Measurements from ENCODE around the gene SLC2A8.

The SLC2A8 gene

GRCh38 chr9:127396808-127397645 lies at the start of gene SLC2A8:
TSS of gene SLC2A8 (plus strand) at chr9:127397169. CDS start at chr9:127397231, 62 bp downstream.
- peak; percentile 28 to 35 (median 32) for DNase-seq

GRCh38 chr9:127347831-127348776 lies 48.9 kb upstream of the SLC2A8 start:
- no peak for DNase-seq

- no peak for DNase-seq
These were observed 47.4 kb upstream of the SLC2A8 start for GRCh38 chr9:127349483-127350113.

- DNase-seq, result no peak
These were observed 45.5 kb upstream of the SLC2A8 start for GRCh38 chr9:127351182-127352166.

- no peak for DNase-seq
These were observed 43.1 kb upstream of the SLC2A8 start for GRCh38 chr9:127353882-127354281.

- no peak for DNase-seq
These were observed 40.1 kb upstream of the SLC2A8 start for GRCh38 chr9:127356906-127357305.

- DNase-seq, result no peak
These were observed 38.9 kb upstream of the SLC2A8 start for GRCh38 chr9:127358023-127358535.

- DNase-seq, result no peak
These were observed 38.2 kb upstream of the SLC2A8 start for GRCh38 chr9:127358770-127359169.

GRCh38 chr9:127360250-127360649 lies 36.7 kb upstream of the SLC2A8 start:
- no peak for DNase-seq

GRCh38 chr9:127360829-127361228 lies 36.1 kb upstream of the SLC2A8 start:
- no peak for DNase-seq

GRCh38 chr9:127361561-127361960 lies 35.4 kb upstream of the SLC2A8 start:
- no peak for DNase-seq

GRCh38 chr9:127362829-127363228 lies 34.1 kb upstream of the SLC2A8 start:
- no peak for DNase-seq

- no peak for DNase-seq
These were observed 31.5 kb upstream of the SLC2A8 start for GRCh38 chr9:127365461-127365860.

GRCh38 chr9:127366594-127366993 lies 30.4 kb upstream of the SLC2A8 start:
- DNase-seq, result no peak

- no peak for DNase-seq
These were observed 28.0 kb upstream of the SLC2A8 start for GRCh38 chr9:127368852-127369402.

- DNase-seq, result no peak
These were observed 27.5 kb upstream of the SLC2A8 start for GRCh38 chr9:127369428-127369827.

GRCh38 chr9:127370147-127370579 lies 26.8 kb upstream of the SLC2A8 start:
- no peak for DNase-seq

GRCh38 chr9:127370672-127371648 lies 26.0 kb upstream of the SLC2A8 start:
- DNase-seq, result no peak

GRCh38 chr9:127380479-127380878 lies 16.5 kb upstream of the SLC2A8 start:
- no peak for DNase-seq

- DNase-seq, result no peak
These were observed 14.4 kb upstream of the SLC2A8 start for GRCh38 chr9:127382541-127382940.
